Kidney glomerular epithelial cell (primary cell): ENCODE results near the gene STX7.
A peak's percentile ranks its signal among the peaks of the same experiment; 100 is the strongest.

Source experiments
- DNase-seq: peaks from one replicate; lab custom pipeline; 2025; lab: John Stamatoyannopoulos, UW

Gene STX7

GRCh38 chr6:132412656-132413498 lies 100.0 kb downstream of the STX7 start:
- DNase-seq: no peak

DNA sequence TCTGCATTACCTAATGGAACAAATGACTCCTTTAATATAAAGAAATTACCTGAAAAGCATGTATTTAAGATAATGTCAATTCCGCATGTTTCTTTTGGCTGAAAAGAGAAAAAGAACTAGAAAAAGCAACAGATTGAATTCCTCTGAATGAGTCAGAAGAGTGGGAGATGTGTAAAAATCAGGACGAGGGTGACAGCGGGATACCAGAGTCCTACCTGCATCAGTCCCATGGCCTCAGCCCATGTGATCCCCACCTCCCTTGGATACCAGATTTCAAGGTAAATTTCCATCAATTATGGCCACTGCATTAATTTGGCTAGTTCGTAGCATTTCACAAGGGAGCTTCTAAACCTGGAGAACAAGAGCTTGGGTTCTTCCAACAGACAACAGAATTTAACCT lies 101.6 kb downstream of the STX7 start:
- DNase-seq: peak; percentile 1

- DNase-seq: no peak
Measured at GRCh38 chr6:132410830-132411229, 102.1 kb downstream of the STX7 start.

DNA sequence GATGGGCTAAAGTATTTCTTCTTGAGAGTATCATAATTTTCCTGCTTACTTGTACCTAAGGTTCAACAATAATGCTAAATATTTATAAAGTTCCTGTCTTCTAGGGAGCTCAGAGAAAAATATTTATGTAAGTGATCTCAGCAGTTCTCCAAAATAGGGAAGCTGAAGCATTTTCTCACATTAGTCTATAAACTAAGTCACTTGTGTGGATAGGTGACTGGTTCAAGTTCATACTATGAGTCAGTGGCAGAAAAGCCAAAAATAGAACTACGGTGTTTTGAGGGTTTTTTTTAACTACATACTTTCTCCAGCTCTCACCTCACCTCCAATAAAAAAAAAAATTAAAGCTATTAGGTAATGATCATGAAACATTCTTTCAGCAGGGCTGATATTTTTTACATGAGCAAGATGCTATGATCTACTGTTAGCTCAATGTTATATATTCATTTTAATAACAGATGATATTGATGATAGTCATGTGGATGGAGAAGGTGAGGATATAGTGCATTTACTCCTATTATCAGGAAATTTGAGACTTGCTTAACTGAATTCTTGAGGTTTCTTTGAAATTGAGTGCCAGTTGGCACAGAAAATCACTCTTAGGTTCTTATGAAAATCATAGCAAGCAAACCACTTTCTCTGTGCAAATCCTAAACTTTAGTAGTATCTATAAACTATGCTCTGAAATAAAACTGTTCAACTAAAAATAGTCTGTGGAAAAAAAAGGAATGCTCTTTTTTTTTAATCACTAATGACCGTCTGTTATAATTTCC lies 107.6 kb downstream of the STX7 start:
- DNase-seq: peak; percentile 64

GRCh38 chr6:132404736-132405135 lies 108.2 kb downstream of the STX7 start:
- peak; percentile 64 for DNase-seq

- DNase-seq: no peak
Measured at GRCh38 chr6:132404330-132404729, 108.6 kb downstream of the STX7 start.

DNA sequence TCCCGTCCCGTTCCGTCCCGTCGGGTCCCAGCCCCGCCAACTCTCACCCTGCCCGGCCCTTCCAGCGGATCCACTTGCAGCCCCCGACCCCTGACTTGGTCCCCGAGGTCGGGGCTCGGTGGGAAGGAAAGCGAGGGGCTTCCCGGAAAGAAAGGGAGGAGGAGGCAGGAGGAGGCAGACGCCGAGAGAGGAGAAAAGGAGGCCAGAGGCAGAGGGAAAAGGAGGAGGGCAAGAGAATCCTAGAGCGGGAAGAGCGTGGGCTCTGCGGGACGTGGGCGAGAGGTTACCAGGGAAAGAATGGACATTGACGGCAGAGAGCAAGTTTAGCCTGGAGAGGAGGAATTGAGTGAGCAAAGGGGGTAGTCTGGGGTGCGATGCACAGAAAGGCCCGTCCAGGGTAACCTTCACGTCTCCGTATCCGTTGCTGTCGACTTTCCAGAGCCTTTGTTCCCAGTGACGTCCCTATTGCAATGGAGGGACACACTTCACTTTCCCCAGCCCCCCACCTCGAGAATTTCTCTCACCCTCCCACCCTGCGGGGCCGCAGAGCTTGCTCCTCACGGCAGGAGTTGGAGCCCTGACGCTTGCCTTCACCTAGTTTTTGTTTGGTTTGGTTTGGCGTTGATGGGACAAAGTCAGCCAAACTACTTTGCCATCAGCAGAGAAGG lies 111.2 kb downstream of the STX7 start:
- no peak for DNase-seq

GRCh38 chr6:132400883-132401617 lies 111.9 kb downstream of the STX7 start, which contains the start of gene MOXD1:
Gene MOXD1, minus strand, starts transcription at chr6:132401475. Its CDS starts 49 bp downstream, at chr6:132401426.
- peak; percentile 51 for DNase-seq

GRCh38 chr6:132400555-132400882 lies 112.4 kb downstream of the STX7 start:
- DNase-seq: peak; percentile 15

GRCh38 chr6:132399376-132400074 lies 113.4 kb downstream of the STX7 start:
- peak; percentile 40 for DNase-seq
